GM15510 (cell line): ENCODE measurements around the gene SLC6A9.

Experiments
- POLR2A ChIP-seq: IDR thresholded peaks from 3 replicates; pipeline ENCODE4 v1.6.1; 2011; ENCODE audit warnings: borderline replicate concordance; ENCODE audit not compliant: insufficient read length; ENCODE audit errors: extremely low read depth

SLC6A9 gene

GRCh38 chr1:44008259-44008658 lies 23.0 kb downstream of the SLC6A9 start:
- TF ChIP-seq POLR2A = no peak

DNA sequence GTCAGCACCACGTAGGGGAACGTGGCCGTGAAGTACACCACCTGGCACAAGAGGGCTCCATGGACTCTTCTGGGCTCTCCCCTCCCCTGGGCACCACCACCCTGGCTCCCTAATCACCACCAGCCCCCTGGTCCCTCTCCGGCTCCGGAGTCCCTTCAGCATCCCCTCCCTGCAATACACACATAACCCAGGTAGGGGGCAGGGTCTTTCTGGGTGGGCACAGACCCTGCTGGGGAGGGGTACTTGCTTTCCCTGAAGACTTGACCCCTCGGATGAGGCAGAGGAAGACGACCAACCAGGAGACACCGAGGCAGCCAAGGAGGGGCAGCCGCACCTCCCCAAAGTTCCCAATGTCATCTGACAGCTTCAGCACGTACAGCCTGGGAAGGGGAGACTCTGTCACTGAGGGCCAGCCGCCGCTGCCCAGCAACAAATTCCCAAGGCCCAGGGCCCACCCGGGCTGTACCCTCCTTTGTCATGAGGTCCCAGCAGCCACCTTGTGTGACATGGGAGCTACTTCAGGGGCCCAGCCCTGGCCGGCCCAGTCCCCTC lies 28.6 kb downstream of the SLC6A9 start:
- no peak for TF ChIP-seq POLR2A

DNA sequence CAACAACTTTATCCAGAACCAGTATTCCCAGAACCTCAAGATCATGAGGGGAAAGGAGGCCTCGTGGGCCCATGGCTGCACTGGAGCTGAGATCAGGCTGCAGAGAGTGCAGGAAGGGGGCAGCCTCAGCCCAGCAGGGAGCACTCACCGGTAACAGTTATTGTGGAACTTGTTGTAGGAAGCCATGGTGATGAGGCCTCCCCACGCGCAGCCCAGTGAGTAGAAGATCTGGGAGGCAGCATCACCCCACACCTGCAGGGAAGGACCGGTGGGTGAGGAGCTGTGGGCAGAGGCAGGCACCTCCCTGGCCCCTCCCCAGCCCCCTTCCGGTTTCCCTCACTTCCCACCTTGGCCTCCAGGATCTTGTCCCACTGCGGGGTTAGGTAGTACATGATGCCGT lies 29.1 kb downstream of the SLC6A9 start:
- TF ChIP-seq POLR2A = no peak

DNA sequence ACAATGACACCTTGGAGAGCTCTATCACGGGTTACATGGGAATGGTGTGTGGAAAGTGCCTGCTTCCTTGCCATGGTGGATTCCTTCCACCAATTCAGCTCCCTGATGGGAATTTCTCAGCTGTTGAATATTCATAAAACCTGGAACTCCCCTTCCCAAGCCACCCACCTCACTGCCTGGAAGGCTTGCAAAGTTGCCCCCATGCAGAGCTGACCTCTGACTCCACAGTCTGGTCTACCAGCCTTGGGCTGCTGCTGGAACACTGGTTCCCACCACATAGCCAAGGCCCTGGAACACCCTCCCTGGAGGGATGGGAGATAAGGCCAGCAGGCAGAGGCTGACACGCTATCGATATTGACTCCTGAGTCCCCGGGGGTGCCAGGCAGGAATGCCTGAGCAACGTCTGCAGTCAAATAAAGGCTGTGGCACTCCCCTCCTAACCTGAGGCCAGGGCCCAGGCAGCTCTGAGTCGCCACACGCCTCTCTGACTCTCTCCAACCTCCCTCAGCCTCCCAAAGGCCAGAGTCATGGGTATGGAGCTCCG lies 31.1 kb downstream of the SLC6A9 start:
- no peak for TF ChIP-seq POLR2A

DNA sequence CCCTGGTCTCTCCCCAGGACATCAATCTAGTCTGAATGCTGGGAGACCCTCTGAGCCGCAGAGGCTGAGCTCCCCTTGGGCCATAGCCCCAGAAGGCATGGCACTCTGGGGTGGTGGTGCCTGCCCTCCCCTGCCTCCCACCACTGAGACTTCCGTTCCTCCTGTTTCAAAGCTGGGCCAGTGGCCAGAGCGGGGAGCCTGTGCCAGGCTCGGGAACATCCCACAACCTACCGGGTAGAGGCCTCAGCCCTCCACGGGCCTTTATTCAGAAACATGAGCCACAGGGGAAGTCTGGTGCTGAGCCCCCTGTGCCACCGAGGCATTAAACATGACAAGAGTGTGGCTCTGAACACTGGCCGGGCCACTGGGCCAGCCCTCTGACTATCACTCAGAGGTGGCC lies 31.8 kb downstream of the SLC6A9 start:
- no peak for TF ChIP-seq POLR2A

- TF ChIP-seq POLR2A = no peak
These were observed 33.3 kb downstream of the SLC6A9 start for GRCh38 chr1:43998000-43998378.

DNA sequence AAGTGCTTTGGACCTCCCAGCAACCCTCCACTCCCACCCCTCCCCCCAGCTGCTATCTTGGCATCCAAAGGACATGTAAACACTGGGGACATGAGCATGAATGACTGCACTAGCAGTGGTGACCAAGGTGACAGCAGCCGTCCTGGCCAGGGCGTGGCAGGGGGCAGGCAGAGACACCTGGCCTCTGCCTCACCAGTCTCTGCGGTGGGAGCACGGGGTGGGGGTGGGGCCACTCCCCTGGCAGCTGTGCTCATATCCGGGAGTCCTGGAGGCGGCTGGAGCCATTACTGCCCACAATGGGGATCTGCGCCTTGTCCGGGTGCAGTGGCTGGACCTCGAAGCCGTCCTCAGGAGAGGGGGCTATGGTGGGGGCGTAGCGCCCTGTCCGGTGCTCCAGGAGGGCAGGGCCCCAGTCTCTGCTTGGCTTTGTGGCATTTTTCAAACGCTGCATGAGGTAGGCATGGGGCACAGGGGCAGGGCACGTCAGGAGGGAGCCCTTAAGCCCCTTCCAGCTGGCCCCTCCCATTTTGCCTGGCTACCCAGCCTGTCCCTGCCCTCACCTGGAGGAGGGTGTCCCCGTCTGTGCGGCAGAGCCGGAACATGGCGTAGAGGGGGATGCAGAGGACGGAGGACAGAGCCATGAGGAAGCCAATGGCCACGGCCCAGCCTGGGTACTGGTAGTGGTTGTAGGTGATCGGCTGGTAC lies 33.8 kb downstream of the SLC6A9 start:
- TF ChIP-seq POLR2A = no peak

DNA sequence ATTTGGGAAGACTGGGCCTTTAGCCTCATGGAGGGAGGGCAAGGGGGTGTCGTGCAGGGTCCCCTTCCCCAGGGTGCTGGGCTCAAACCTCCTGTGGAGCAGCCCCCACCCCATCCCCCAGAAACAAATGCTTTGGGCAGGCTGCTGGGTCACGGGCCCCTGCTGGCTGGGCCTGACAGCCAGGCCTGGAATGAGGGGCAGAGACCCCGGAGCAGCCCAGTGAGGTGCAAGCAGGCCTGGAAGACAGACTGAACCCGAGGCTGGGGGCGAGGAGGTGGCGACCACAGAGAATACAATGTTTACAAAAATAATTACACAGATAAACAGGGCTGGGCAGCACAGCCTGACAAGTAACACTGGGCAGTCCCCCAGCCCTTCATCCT lies 34.5 kb downstream of the SLC6A9 start:
- TF ChIP-seq POLR2A = no peak

- TF ChIP-seq POLR2A = no peak
These were observed 35.1 kb downstream of the SLC6A9 start for GRCh38 chr1:43995984-43996732.

DNA sequence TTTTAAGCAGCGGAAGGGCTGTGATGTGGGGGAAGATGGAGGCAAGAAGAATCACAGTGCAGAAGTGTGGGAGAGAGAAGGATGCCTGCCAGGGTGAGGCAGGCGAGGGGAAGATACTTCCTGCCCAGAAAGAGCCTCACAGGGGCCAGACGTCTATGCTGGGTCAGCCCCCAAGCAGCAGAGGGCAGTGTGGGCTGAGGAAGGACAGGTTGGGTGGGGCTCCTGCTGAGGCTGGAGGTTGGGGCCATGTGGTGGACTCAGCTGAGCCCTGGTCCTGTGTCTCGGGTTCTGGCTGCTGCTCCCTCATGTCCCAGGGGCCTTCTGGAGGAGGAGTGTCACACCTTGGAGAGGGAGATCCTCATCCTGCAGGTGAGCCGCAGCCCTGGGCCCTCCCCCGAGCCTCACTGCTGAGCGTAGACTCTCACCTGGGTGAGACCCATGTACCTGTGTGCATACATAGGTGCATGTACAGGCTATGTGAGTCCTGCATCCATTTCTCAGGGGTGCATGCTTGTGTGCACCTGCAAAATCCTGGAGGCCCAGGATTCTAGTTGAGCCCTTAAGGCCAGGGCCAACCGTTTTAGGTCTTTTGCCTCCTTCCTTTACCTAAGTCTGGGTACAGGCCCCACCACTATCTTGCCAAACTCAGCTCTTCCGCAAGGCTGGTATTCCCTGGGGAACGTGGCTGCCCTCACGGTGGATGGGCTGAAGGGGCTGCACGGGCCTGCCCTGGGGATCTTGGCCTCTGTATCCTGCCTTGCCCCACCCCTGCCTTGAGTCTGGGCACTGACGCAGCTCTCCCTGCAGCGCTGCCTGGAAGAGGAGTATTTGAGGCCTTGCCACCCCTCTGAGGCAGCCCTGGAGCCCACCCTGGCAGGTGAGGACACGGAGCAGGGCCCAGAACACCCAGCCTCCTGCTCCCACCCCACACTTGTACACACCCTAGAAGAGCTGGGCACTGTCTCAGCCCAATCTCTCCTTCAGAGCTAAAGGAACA lies 36.2 kb downstream of the SLC6A9 start:
- TF ChIP-seq POLR2A = no peak

GRCh38 chr1:43994071-43994470 lies 37.2 kb downstream of the SLC6A9 start:
- TF ChIP-seq POLR2A = no peak

GRCh38 chr1:43993206-43993914 lies 37.9 kb downstream of the SLC6A9 start:
- TF ChIP-seq POLR2A = no peak

DNA sequence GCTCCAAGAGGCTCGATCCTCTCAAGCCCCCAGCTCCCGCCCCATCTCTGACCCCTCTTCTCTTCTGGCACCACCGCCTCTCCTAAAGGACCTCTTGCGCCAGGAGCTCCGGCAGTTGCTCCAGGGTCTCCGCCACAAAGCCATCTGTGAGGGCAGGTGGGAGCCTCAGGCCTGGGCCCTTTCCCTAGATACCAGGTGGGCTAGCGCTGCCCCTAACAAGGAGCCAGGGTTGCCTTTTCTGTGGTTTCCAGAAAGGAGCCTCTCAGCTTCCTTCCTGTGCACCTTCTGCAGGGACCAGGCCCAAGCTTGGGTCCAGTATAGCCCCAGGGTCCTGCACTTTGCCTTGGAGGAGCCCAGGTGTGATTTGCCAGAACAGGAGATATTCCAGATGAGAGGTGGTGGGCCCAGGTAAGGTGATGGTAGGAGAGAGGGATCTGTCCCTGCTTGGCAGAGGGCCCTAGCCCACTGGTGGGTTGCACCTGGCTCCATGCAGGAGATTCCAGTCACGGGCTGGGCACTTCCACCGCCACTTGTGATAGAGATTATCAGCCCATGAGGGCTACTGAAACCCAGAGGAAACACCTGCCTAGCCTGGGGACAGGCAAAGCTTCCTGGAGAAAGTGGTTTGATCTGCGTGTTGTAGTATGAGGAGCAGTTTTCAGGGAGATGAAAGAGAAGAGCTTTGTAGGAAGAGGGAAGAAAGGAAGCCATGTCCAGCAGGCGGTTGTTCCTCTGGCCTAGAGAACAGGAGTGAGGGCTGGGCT lies 38.8 kb downstream of the SLC6A9 start:
- TF ChIP-seq POLR2A = no peak
